D721Med (cell line): ENCODE measurements around the gene CCDC9.

Source experiments
- DNase-seq: peaks from one replicate; pipeline ENCODE4 v3.0.0; 2011; ENCODE audit warnings: low spot score; ENCODE audit not compliant: insufficient read length
- FAIRE-seq: peaks from 2 replicates; lab custom pipeline; 2011; peaks lifted over from hg19 to GRCh38; lab: Jason Lieb, UNC
- TF ChIP-seq, protein P1 (sequence below): IDR thresholded peaks from 2 replicates; pipeline ENCODE4 v1.5.1; 2012; ENCODE audit warnings: mild to moderate bottlenecking, control low read depth; ENCODE audit not compliant: insufficient read depth; ENCODE audit errors: missing control alignments

The CCDC9 gene

GRCh38 chr19:47221890-47222289 lies 34.4 kb upstream of the CCDC9 start:
- DNase-seq (no peak), FAIRE-seq (no peak)
- TF ChIP-seq, protein P1, sequence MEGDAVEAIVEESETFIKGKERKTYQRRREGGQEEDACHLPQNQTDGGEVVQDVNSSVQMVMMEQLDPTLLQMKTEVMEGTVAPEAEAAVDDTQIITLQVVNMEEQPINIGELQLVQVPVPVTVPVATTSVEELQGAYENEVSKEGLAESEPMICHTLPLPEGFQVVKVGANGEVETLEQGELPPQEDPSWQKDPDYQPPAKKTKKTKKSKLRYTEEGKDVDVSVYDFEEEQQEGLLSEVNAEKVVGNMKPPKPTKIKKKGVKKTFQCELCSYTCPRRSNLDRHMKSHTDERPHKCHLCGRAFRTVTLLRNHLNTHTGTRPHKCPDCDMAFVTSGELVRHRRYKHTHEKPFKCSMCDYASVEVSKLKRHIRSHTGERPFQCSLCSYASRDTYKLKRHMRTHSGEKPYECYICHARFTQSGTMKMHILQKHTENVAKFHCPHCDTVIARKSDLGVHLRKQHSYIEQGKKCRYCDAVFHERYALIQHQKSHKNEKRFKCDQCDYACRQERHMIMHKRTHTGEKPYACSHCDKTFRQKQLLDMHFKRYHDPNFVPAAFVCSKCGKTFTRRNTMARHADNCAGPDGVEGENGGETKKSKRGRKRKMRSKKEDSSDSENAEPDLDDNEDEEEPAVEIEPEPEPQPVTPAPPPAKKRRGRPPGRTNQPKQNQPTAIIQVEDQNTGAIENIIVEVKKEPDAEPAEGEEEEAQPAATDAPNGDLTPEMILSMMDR = no peak

DNA sequence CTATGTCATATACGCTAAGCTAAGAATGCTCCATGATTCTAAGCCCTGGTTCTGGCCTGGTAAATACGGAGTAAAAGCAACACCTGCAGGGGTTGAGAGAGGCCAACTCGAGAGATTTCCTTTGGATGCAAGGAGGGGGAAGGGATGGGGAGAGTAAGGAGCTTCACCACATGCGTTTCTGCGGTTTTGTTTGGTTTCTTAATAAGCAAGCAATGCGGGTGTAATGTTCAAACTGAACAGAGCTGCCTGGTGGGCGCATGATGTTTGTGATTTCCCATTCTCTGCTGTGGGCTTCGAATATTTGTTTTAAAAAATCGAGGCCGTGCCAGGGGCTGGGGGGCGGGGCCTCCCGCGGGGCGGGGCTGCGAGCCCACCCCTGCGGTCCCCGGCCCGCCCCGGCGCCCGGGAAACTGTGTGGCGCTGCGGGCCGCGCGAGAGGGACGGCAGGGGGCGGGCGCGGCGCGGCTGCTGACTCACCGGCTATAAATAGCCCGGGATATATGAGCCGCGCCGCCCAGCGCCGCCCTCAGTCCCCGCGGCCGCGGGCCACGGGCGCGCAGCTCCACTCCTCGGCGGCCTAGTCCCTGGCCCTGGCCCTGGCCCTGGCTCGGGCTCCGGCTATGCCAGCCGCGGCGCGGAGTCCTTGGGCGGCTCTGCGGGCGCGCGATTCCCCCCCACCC lies 30.4 kb upstream of the CCDC9 start:
- TF ChIP-seq, protein P1 = peak; percentile 4
- peak; percentile 95 for DNase-seq
- no peak for FAIRE-seq

DNA sequence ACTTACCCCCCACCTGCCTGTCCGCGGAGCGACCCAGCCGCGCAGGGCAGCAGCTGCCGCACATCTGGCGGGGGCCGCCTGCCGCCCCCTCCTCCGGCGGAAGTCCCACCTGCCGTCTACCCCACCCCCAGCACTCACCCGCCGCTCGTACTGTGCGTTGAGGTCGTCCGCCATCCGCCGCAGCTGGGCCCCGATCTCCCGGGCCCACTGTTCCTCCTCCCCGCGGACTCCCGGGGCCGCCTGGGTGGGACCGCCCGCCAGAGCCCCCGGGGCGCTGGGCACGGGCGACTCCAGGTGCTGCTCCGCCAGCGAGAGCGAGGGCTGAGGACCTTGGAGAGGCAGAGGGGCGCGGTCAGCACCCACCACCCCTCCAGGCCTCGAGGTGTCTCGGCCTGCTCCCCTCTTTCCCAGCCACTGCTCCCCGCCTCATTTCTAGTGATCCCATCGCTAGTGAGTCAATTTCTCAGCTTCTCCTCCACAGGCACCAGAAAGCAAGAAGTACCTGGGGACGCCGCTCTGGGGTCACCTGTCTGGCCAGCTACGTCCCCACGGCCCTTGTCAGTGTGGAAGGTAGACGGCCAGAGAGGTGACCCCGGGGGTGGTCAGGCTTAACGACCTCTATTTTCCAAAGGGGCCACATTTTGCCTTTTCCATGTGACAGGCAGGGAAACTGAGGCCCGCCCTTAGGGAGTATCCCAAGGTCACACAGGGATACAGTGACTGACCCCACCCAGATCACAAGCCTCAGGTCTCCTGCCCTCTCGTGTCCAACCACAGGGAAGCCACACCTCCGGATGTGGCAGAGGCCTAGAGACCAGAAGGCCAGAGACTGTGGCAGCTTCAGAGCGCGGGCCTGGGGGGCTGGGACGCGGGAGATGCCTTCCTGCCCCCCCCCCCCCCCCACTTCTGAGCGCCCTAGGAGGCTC lies 29.6 kb upstream of the CCDC9 start:
- FAIRE-seq = no peak
- TF ChIP-seq, protein P1 = no peak
- no peak for DNase-seq

DNA sequence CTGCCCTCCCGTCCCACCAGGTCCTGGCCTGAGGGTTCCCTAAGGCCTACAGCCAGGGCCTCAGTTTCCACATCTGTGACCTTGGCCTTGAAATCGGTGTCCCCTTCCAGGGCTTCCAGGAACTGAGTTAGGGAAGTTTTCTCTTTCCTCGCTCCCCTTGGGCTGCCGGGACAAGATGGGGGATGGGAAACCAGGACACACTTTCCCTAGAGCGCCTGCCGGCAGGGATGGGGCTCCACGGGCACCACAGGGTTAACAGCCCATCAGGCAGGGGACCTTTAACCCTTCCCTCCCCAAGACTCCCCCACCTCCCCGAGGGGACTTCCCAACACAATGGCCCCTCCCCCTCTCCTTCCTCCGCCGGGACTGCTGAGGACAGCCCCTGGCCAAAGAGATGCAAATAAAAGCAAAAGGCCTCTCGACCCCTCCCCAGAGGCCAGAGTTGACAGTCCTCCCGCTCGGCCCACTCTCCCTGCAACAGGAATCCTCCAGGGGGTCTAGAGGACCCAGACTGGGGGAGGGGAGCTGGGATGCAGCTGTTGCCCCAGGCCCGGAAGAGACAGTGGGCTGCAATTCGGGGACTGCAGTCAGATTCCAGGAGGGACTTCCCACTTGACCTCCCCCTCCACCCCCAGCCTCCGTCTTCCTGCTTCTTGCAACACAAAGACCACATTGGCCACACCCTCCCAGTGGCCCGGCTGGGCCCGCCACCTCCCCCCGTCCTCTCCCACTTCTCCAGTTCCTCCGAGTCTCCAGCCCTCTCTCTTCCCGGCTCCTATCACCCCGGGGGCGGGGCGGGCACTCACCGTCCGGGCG lies 28.8 kb upstream of the CCDC9 start:
- DNase-seq (no peak), FAIRE-seq (no peak)
- TF ChIP-seq, protein P1 = no peak

GRCh38 chr19:47228168-47228936 lies 28.0 kb upstream of the CCDC9 start:
- FAIRE-seq = no peak
- DNase-seq = no peak
- TF ChIP-seq, protein P1 = no peak

- TF ChIP-seq, protein P1 = no peak
- FAIRE-seq = no peak
- no peak for DNase-seq
Observed at GRCh38 chr19:47228937-47229675, 27.2 kb upstream of the CCDC9 start.
